Thyroid gland (tissue), 4 donors: ENCODE results near the gene DHRS11.

Source experiments
- CTCF ChIP-seq, 6 experiments: fragments of 200-600 bp in 3 of 6; fragments of 450-650 bp in 3 of 6; sonication (generic) in 3 of 6; IDR thresholded peaks; one replicate each; pipeline ENCODE4 v1.5.1; 2016 to 2019; ENCODE audit warnings: antibody characterized with exemption in 6 of 6, mild to moderate bottlenecking in 2 of 6, inconsistent platforms in 1 of 6, moderate library complexity in 1 of 6
- POLR2A ChIP-seq, 2 donors: fragments of 450-650 bp; IDR thresholded peaks; one replicate each; pipeline ENCODE4 v1.6.1; 2017; ENCODE audit warnings: antibody characterized with exemption in 2 of 2, mild to moderate bottlenecking in 2 of 2, moderate library complexity in 1 of 2

DNA sequence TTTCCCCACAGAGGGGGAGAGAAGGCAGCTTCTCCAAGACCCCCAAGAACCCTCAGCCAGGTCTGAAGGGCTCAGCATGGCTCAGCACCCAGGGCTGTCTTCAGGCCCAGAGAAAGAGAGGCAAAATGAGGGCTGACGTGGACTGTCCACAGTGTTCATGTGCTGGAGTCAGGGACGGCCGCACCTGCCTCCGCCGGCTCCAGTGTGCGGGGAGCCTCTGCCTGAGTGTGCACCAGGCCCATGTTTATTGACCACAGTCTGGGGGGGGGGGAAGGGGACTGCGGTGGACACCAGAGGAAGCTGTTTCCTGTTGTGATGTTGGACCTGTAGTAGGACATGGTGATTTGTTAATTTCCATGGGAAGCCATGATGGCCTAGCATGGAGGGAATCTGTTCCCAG is 16.6 kb downstream of the DHRS11 start:
- TF ChIP-seq POLR2A (IDR thresholded peaks at IDR 0.05) (no peak), CTCF (IDR thresholded peaks at IDR 0.05) (no peak)
